H1 (cell line): ENCODE results near the gene HOXC11. TPM values are rescaled to one million over a fixed set of nuclear protein-coding genes. Genes with fewer than 3 reads are reported as not detected.

ENCODE experiments used
- CHD7 ChIP-seq: fragments of 300-600 bp; sonication (generic); IDR thresholded peaks from 2 replicates; pipeline ENCODE4 v1.7.1; 2012; ENCODE audit warnings: low read length, moderate library complexity, mild to moderate bottlenecking, inconsistent platforms; ENCODE audit not compliant: insufficient replicate concordance
- GABPA ChIP-seq: IDR thresholded peaks from 2 replicates; pipeline ENCODE4 v1.6.1; 2011; ENCODE audit warnings: mild to moderate bottlenecking, low read length, moderate library complexity, borderline replicate concordance; ENCODE audit not compliant: insufficient read depth
- GTF2F1 ChIP-seq: IDR thresholded peaks from 2 replicates; pipeline ENCODE4 v1.6.1; 2012; ENCODE audit warnings: low read depth, low read length, improper control_type of control experiment, borderline replicate concordance
- KDM1A ChIP-seq: fragments of 200-600, 300-600 bp; sonication (generic); IDR thresholded peaks from 2 replicates; pipeline ENCODE4 v1.7.1; 2016; ENCODE audit warnings: mild to moderate bottlenecking, low read length, borderline replicate concordance
- PHF8 ChIP-seq: fragments of 200-600 bp; sonication (generic); conservative IDR thresholded peaks from 2 replicates; pipeline ENCODE4 v1.7.1; 2012; ENCODE audit warnings: low read depth, mild to moderate bottlenecking, inconsistent platforms, low read length, moderate library complexity
- RFX5 ChIP-seq: IDR thresholded peaks from 2 replicates; pipeline ENCODE4 v1.6.1; 2011; ENCODE audit warnings: low read depth, low read length, improper control_type of control experiment, borderline replicate concordance
- RNF2 ChIP-seq: fragments of 200-900, 300-1000 bp; sonication (generic); IDR thresholded peaks from 2 replicates; pipeline ENCODE4 v1.7.1; 2016; ENCODE audit warnings: borderline replicate concordance, low read depth, mild to moderate bottlenecking, antibody characterized with exemption, low read length; ENCODE audit not compliant: poor library complexity, severe bottlenecking; ENCODE audit errors: missing control alignments
- SUZ12 ChIP-seq: fragments of 200-600 bp; sonication (generic); IDR thresholded peaks from 2 replicates; pipeline ENCODE4 v1.6.1; 2012; ENCODE audit warnings: mild to moderate bottlenecking, inconsistent platforms, low read length, moderate library complexity, mixed read lengths
- TCF12 ChIP-seq: IDR thresholded peaks from 2 replicates; pipeline ENCODE4 v1.6.1; 2011; ENCODE audit warnings: low read depth, mild to moderate bottlenecking, low read length
- polyA plus RNA-seq, 7 experiments: library from polyadenylated mRNA; depleted of rRNA in 3 of 7; stranded (reverse) in 5 of 7; unstranded in 2 of 7; fragments of >200 nt in 5 of 7; fragments of 200-250 nt in 2 of 7; gene quantifications; 1 replicate in 5 of 7; 2 replicates in 1 of 7; 4 replicates in 1 of 7; pipeline versions ENCODE4 v1.2.1 to v1.2.3, GENCODE V29; 2011 to 2013; ENCODE audit warnings: missing spikeins in 2 of 7, mixed read lengths in 2 of 7
- total RNA-seq: library from RNA; stranded (reverse); fragmentation: NEBNext Ultra II Directional; extraction: Animal tissue kit (Norgen Biotek cat#: 25700); gene quantifications from 2 replicates; pipeline ENCODE4 v1.2.1, GENCODE V29; 2021

The HOXC11 gene
- total and polyA plus RNA-seq, 2 of the 8 experiments (the other 6 are each of a cell fraction or from before 2014, with no cell fraction given) = not detected

- TF ChIP-seq CHD7 (no peak), KDM1A (no peak), RFX5 (no peak), TCF12 (no peak), GTF2F1 (no peak), GABPA (no peak), PHF8 (no peak), SUZ12 (peak; percentile 91), RNF2 (peak; percentile 88)
Observed at GRCh38 chr12:53963434-53964314, 9.3 kb upstream of the HOXC11 start (continued).
